Ishikawa (cell line): ENCODE data around the gene CCDC38.

Experiments
- CREB1 ChIP-seq: IDR thresholded peaks from 2 replicates; pipeline ENCODE4 v1.6.1; 2012; ENCODE audit warnings: low read depth
- EGR1 ChIP-seq: IDR thresholded peaks from 2 replicates; pipeline ENCODE4 v1.6.1; 2012
- EP300 ChIP-seq: IDR thresholded peaks from 2 replicates; pipeline ENCODE4 v1.6.1; 2012; ENCODE audit warnings: borderline replicate concordance
- RAD21 ChIP-seq: IDR thresholded peaks from 2 replicates; pipeline ENCODE4 v1.6.1; 2012; ENCODE audit warnings: low read depth
- TAF1 ChIP-seq: IDR thresholded peaks from 2 replicates; pipeline ENCODE4 v1.6.1; 2012; ENCODE audit warnings: low read depth, mild to moderate bottlenecking
- TCF12 ChIP-seq: IDR thresholded peaks from 2 replicates; pipeline ENCODE4 v1.6.1; 2012; ENCODE audit warnings: low read depth
- TF ChIP-seq, protein P1 (sequence below): IDR thresholded peaks from 2 replicates; pipeline ENCODE4 v1.6.1; 2012; ENCODE audit warnings: low read depth, mild to moderate bottlenecking

- TF ChIP-seq, protein P1, sequence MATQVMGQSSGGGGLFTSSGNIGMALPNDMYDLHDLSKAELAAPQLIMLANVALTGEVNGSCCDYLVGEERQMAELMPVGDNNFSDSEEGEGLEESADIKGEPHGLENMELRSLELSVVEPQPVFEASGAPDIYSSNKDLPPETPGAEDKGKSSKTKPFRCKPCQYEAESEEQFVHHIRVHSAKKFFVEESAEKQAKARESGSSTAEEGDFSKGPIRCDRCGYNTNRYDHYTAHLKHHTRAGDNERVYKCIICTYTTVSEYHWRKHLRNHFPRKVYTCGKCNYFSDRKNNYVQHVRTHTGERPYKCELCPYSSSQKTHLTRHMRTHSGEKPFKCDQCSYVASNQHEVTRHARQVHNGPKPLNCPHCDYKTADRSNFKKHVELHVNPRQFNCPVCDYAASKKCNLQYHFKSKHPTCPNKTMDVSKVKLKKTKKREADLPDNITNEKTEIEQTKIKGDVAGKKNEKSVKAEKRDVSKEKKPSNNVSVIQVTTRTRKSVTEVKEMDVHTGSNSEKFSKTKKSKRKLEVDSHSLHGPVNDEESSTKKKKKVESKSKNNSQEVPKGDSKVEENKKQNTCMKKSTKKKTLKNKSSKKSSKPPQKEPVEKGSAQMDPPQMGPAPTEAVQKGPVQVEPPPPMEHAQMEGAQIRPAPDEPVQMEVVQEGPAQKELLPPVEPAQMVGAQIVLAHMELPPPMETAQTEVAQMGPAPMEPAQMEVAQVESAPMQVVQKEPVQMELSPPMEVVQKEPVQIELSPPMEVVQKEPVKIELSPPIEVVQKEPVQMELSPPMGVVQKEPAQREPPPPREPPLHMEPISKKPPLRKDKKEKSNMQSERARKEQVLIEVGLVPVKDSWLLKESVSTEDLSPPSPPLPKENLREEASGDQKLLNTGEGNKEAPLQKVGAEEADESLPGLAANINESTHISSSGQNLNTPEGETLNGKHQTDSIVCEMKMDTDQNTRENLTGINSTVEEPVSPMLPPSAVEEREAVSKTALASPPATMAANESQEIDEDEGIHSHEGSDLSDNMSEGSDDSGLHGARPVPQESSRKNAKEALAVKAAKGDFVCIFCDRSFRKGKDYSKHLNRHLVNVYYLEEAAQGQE, result no peak
- TF ChIP-seq EGR1, result no peak
- no peak for TF ChIP-seq EP300
- TF ChIP-seq CREB1, result no peak
- TF ChIP-seq RAD21, result no peak
- TF ChIP-seq TAF1, result no peak
- TF ChIP-seq TCF12, result no peak
Observed at GRCh38 chr12:95986635-95987570, 44.5 kb upstream of the CCDC38 start.
